Measurements from ENCODE around the gene MFAP4.
A peak's percentile ranks its signal among the peaks of the same experiment; 100 is the strongest.

The MFAP4 gene

GRCh38 chr17:19377602-19378415 lies 9.2 kb downstream of the MFAP4 start (continued):
- TF ChIP-seq AEBP2 (tag by site-specific recombination; IDR thresholded peaks at IDR 0.05; ENCODE audit: borderline replicate concordance) (no peak), ZNF529 (tag by site-specific recombination; IDR thresholded peaks at IDR 0.05; ENCODE audit: insufficient replicate concordance) (no peak), ZNF785 (tag by site-specific recombination; IDR thresholded peaks at IDR 0.05) (no peak), ZNF629 (tag by site-specific recombination; IDR thresholded peaks at IDR 0.05) (peak; percentile 86), ZNF510 (tag by site-specific recombination; IDR thresholded peaks at IDR 0.05; ENCODE audit: insufficient replicate concordance) (no peak), ZIC2 (tag by site-specific recombination; IDR thresholded peaks at IDR 0.05) (peak; percentile 58; the same call in 1 of the 2 replicates), MEIS1 (CRISPR knock-in tag; IDR thresholded peaks at IDR 0.05; ENCODE audit: borderline replicate concordance) (no peak), ZBTB8A (tag by site-specific recombination; IDR thresholded peaks at IDR 0.05) (peak; percentile 96), ZNF112 (tag by site-specific recombination; IDR thresholded peaks at IDR 0.05) (no peak), MZF1 (tag by site-specific recombination; IDR thresholded peaks at IDR 0.05; ENCODE audit: borderline replicate concordance) (no peak), ZNF157 (tag by site-specific recombination; IDR thresholded peaks at IDR 0.05) (no peak), ZNF24 (tag by site-specific recombination; IDR thresholded peaks at IDR 0.05) (peak; percentile 68; the same call in 1 of the 2 replicates), SP3 (tag by site-specific recombination; IDR thresholded peaks at IDR 0.05) (peak; percentile 93), ZSCAN5A (tag by site-specific recombination; IDR thresholded peaks at IDR 0.05) (no peak), ZBTB7A (tag by site-specific recombination; IDR thresholded peaks at IDR 0.05; ENCODE audit: low read depth) (no peak), OVOL3 (tag by site-specific recombination; IDR thresholded peaks at IDR 0.05) (no peak), PBX3 (CRISPR knock-in tag; IDR thresholded peaks at IDR 0.05) (no peak; the same call in 1 of the 2 replicates), YY2 (tag by site-specific recombination; IDR thresholded peaks at IDR 0.05) (peak; percentile 60; the same call in 1 of the 2 replicates), ZNF610 (tag by site-specific recombination; IDR thresholded peaks at IDR 0.05; ENCODE audit: borderline replicate concordance) (no peak), KLF8 (tag by site-specific recombination; IDR thresholded peaks at IDR 0.05) (peak; percentile 91), PRDM6 (tag by site-specific recombination; IDR thresholded peaks at IDR 0.05) (no peak), ZNF433 (tag by site-specific recombination; IDR thresholded peaks at IDR 0.05; ENCODE audit: low read depth) (no peak), ZNF394 (tag by site-specific recombination; IDR thresholded peaks at IDR 0.05; ENCODE audit: borderline replicate concordance) (no peak; the same call in 1 of the 2 replicates), ZNF837 (tag by site-specific recombination; IDR thresholded peaks at IDR 0.05) (no peak), ZNF621 (tag by site-specific recombination; IDR thresholded peaks at IDR 0.05) (no peak), ZNF416 (tag by site-specific recombination; IDR thresholded peaks at IDR 0.05) (no peak)
- TF ChIP-seq, protein P1, sequence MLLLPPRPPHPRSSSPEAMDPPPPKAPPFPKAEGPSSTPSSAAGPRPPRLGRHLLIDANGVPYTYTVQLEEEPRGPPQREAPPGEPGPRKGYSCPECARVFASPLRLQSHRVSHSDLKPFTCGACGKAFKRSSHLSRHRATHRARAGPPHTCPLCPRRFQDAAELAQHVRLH (tag by site-specific recombination; IDR thresholded peaks at IDR 0.05) = peak; percentile 93; the same call in 1 of the 2 replicates
- TF ChIP-seq, protein P2, sequence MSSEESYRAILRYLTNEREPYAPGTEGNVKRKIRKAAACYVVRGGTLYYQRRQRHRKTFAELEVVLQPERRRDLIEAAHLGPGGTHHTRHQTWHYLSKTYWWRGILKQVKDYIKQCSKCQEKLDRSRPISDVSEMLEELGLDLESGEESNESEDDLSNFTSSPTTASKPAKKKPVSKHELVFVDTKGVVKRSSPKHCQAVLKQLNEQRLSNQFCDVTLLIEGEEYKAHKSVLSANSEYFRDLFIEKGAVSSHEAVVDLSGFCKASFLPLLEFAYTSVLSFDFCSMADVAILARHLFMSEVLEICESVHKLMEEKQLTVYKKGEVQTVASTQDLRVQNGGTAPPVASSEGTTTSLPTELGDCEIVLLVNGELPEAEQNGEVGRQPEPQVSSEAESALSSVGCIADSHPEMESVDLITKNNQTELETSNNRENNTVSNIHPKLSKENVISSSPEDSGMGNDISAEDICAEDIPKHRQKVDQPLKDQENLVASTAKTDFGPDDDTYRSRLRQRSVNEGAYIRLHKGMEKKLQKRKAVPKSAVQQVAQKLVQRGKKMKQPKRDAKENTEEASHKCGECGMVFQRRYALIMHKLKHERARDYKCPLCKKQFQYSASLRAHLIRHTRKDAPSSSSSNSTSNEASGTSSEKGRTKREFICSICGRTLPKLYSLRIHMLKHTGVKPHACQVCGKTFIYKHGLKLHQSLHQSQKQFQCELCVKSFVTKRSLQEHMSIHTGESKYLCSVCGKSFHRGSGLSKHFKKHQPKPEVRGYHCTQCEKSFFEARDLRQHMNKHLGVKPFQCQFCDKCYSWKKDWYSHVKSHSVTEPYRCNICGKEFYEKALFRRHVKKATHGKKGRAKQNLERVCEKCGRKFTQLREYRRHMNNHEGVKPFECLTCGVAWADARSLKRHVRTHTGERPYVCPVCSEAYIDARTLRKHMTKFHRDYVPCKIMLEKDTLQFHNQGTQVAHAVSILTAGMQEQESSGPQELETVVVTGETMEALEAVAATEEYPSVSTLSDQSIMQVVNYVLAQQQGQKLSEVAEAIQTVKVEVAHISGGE (tag by site-specific recombination; conservative IDR thresholded peaks at IDR 0.05; ENCODE audit: low read depth) = peak; percentile 94
- TF ChIP-seq, protein P3, sequence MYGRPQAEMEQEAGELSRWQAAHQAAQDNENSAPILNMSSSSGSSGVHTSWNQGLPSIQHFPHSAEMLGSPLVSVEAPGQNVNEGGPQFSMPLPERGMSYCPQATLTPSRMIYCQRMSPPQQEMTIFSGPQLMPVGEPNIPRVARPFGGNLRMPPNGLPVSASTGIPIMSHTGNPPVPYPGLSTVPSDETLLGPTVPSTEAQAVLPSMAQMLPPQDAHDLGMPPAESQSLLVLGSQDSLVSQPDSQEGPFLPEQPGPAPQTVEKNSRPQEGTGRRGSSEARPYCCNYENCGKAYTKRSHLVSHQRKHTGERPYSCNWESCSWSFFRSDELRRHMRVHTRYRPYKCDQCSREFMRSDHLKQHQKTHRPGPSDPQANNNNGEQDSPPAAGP (tag by site-specific recombination; IDR thresholded peaks at IDR 0.05) = peak; percentile 70
